CD4-positive, alpha-beta T cell treated with Interleukin-17A for 4 hours (primary cell): ENCODE results near the gene DPY19L1.
A peak's percentile ranks its signal among the peaks of the same experiment; 100 is the strongest.
"Not testable (repeated sequence)": the region's sequence is repeated elsewhere in the genome, so short reads cannot be mapped to it uniquely, and the experiment has no call there.

Experiments
- DNase-seq: peaks from one replicate; pipeline ENCODE4 v3.0.0-alpha.2; 2020; ENCODE audit warnings: mixed read lengths

DPY19L1 gene

GRCh38 chr7:34912236-34912635, 125.0 kb downstream of the DPY19L1 start:
- DNase-seq, result no peak

GRCh38 chr7:34906266-34906850, 130.9 kb downstream of the DPY19L1 start:
- peak; percentile 4 for DNase-seq

GRCh38 chr7:34904987-34905386, 132.3 kb downstream of the DPY19L1 start:
- no peak for DNase-seq

- not testable (repeated sequence) for DNase-seq
Observed at GRCh38 chr7:34903921-34904320, 133.4 kb downstream of the DPY19L1 start.

- no peak for DNase-seq
Observed at GRCh38 chr7:34902182-34902581, 135.1 kb downstream of the DPY19L1 start.

GRCh38 chr7:34900891-34901513, 136.3 kb downstream of the DPY19L1 start:
- DNase-seq, result no peak

- no peak for DNase-seq
Observed at GRCh38 chr7:34895202-34895601, 142.1 kb downstream of the DPY19L1 start.

GRCh38 chr7:34889951-34890350, 147.3 kb downstream of the DPY19L1 start:
- DNase-seq, result no peak

- no peak for DNase-seq
Observed at GRCh38 chr7:34886856-34887255, 150.4 kb downstream of the DPY19L1 start.

- not testable (repeated sequence) for DNase-seq
Observed at GRCh38 chr7:34883855-34884254, 153.4 kb downstream of the DPY19L1 start.

GRCh38 chr7:34879871-34880270, 157.4 kb downstream of the DPY19L1 start:
- DNase-seq, result no peak

- DNase-seq, result not testable (repeated sequence)
Observed at GRCh38 chr7:34878944-34879735, 158.1 kb downstream of the DPY19L1 start.
